ENCODE data around the gene TRIL.

GRCh38 chr7:28976022-28976421 is 17.9 kb upstream of the TRIL start:
- no peak for TF ChIP-seq CTCF (IDR thresholded peaks at IDR 0.05; ENCODE audit: poor library complexity)
- no peak for TF ChIP-seq EZH2phosphoT487 (IDR thresholded peaks at IDR 0.05; ENCODE audit: low read depth, severe bottlenecking, unreplicated experiment)

Measured in hepatocyte (in vitro differentiated cells).